A673 (cell line): Measurements from ENCODE around the gene SPNS2. TPM values are rescaled to one million over a fixed set of nuclear protein-coding genes. Genes with fewer than 3 reads are reported as not detected.

Experiments
- BruUV-seq: library from RNA; stranded (reverse); fragments of 400-500 nt; replicated peaks from 2 replicates; lab custom pipeline; 2021; lab: Mats Ljungman, UMichigan
- CTCF ChIA-PET: fragments of 300-600 bp; sonication (Branson Sonifier 250); formaldehyde crosslinking; loops from one replicate; lab custom pipeline; 2022; ENCODE audit warnings: antibody characterized with exemption; lab: Charles Lee
- POLR2A ChIA-PET: fragments of 300-600 bp; sonication (Branson Sonifier 250); formaldehyde crosslinking; loops from one replicate; lab custom pipeline; 2022; ENCODE audit warnings: antibody characterized with exemption; ENCODE audit not compliant: low non-redundant PET; lab: Charles Lee
- DNase-seq: peaks from one replicate; pipeline ENCODE4 v3.0.0-alpha.2; 2015; ENCODE audit warnings: low spot score
- H3K27ac ChIP-seq: fragments of 200-600 bp; sonication (generic); 2 replicates; pipeline ENCODE4 v1.5.1; 2016; ENCODE audit warnings: mixed run types, low read depth, mild to moderate bottlenecking, mixed read lengths, antibody characterized with exemption, low read length; ENCODE audit not compliant: poor library complexity, severe bottlenecking
- H3K27me3 ChIP-seq: fragments of 200-600 bp; sonication (generic); replicated peaks from 2 replicates; pipeline ENCODE4 v1.6.1; 2017; ENCODE audit warnings: mixed run types, low read depth, mild to moderate bottlenecking, mixed read lengths, antibody characterized with exemption, low read length; ENCODE audit not compliant: insufficient read depth, poor library complexity
- H3K36me3 ChIP-seq: fragments of 200-600 bp; sonication (generic); 2 replicates; pipeline ENCODE4 v1.6.1; 2016; ENCODE audit warnings: mixed run types, mild to moderate bottlenecking, mixed read lengths, antibody characterized with exemption, low read length; ENCODE audit not compliant: insufficient read depth, poor library complexity, severe bottlenecking
- H3K4me1 ChIP-seq: fragments of 200-600 bp; sonication (generic); 2 replicates; pipeline ENCODE4 v1.6.1; 2017; ENCODE audit warnings: mixed run types, mild to moderate bottlenecking, mixed read lengths, antibody characterized with exemption, low read length; ENCODE audit not compliant: insufficient read depth, poor library complexity, severe bottlenecking
- H3K4me3 ChIP-seq: fragments of 200-600 bp; sonication (generic); 2 replicates; pipeline ENCODE4 v1.5.1; 2016; ENCODE audit warnings: low read depth, mixed run types, mild to moderate bottlenecking, mixed read lengths, low read length; ENCODE audit not compliant: poor library complexity, severe bottlenecking
- H3K9me3 ChIP-seq: fragments of 200-600 bp; sonication (generic); 2 replicates; pipeline ENCODE4 v1.6.1; 2016; ENCODE audit warnings: mixed run types, low read depth, mild to moderate bottlenecking, mixed read lengths, antibody characterized with exemption, low read length; ENCODE audit not compliant: poor library complexity, severe bottlenecking
- EZH2 ChIP-seq: fragments of 200-600 bp; sonication (generic); IDR thresholded peaks from 2 replicates; pipeline ENCODE4 v1.6.1; 2017; ENCODE audit warnings: borderline replicate concordance, low read depth, mild to moderate bottlenecking, mixed read lengths, antibody characterized with exemption, low read length; ENCODE audit not compliant: poor library complexity, severe bottlenecking
- intact Hi-C: fragments of 100-400 bp; cut with micrococcal nuclease; formaldehyde crosslinking; loops from one replicate; pipeline ENCODE4 v1.10.0; 2022; ENCODE audit not compliant: unreplicated experiment
- total RNA-seq: library from RNA; stranded (reverse); gene quantifications from 2 replicates; pipeline ENCODE4 v1.2.3, GENCODE V29; 2021
- TF ChIP-seq, protein P1 (sequence below): fragments of 300-800, 200-600 bp; sonication (generic); conservative IDR thresholded peaks from 2 replicates; pipeline ENCODE4 v1.5.1; 2017; ENCODE audit warnings: low read depth, mild to moderate bottlenecking, antibody characterized with exemption, low read length, moderate library complexity, mixed read lengths

The SPNS2 gene
- total RNA-seq, 1 experiment from 2014 or later = not detected

DNA sequence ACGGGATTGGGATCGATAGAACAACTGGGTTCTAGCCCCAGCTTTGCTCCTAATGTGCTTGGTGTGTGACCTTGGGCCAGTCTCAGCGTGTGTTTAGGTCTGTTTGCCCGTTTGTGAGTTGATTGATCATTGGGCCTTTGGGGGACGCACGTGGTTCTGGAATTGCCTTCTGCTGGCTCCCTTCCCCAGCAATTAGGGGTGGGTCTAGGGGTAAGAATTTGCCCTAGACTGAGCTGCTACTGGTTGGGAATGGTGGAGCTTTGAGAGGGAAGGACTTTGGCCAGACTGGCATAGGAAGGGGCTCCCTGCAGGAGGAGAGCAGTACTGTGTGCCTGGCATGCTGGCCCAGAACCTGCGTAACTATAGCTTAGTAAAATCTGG lies 1.5 kb downstream of the SPNS2 start:
- Histone ChIP-seq H3K27me3 (peaks cover 48% of the 10 kb centered on the region), H3K27ac (no peak overlapping the region), H3K4me3 (no peak overlapping the region), H3K4me1 (peaks cover 12% of the 10 kb centered on the region), H3K9me3 (no peaks in the 10 kb centered on the region), H3K36me3 (no peaks in the 10 kb centered on the region)
- no peak for DNase-seq
- ChIA-PET CTCF (no interaction called here), POLR2A (no interaction called here)
- TF ChIP-seq, protein P1, sequence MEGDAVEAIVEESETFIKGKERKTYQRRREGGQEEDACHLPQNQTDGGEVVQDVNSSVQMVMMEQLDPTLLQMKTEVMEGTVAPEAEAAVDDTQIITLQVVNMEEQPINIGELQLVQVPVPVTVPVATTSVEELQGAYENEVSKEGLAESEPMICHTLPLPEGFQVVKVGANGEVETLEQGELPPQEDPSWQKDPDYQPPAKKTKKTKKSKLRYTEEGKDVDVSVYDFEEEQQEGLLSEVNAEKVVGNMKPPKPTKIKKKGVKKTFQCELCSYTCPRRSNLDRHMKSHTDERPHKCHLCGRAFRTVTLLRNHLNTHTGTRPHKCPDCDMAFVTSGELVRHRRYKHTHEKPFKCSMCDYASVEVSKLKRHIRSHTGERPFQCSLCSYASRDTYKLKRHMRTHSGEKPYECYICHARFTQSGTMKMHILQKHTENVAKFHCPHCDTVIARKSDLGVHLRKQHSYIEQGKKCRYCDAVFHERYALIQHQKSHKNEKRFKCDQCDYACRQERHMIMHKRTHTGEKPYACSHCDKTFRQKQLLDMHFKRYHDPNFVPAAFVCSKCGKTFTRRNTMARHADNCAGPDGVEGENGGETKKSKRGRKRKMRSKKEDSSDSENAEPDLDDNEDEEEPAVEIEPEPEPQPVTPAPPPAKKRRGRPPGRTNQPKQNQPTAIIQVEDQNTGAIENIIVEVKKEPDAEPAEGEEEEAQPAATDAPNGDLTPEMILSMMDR = no peak
- TF ChIP-seq EZH2 = no peak
- BruUV-seq = no TSS peak
- intact Hi-C loops = no loop called here

DNA sequence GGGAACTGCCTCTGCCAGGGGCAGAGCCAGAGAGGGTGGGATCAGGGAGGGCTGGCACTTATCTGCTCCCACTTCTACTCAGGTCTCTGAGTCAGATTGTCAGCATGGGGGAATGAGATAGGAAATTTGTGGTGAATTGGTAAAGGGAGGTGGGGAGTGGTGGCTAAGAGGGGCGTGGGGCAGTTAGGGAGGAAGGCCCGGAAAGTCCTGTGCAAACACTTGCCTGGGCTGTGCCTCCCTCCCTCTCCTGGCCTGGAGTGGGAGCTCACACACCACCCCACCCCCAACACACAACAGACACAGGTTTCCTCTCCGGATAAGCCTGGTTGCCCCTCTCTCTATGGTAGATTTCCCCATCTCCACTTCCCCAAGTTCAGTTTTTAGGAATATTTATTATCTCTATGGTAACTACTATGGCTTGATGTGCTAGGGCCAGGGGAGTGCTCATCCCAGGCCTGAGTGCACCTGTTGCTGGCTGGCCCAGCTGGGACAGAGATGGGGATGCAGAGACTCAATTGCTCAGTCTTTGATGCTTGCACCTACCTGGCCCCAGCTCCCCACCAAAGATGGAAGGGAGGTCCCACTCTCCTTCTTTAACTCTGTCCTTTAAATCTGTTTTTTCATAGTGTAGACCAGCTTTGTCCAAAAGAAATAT lies 2.7 kb downstream of the SPNS2 start:
- no TSS peak for BruUV-seq
- intact Hi-C loops = no loop called here
- Histone ChIP-seq H3K9me3 (no peaks in the 10 kb centered on the region), H3K4me1 (peaks cover 12% of the 10 kb centered on the region), H3K27me3 (peaks cover 48% of the 10 kb centered on the region), H3K36me3 (no peaks in the 10 kb centered on the region), H3K4me3 (no peak overlapping the region), H3K27ac (no peak overlapping the region)
- no peak for DNase-seq
- TF ChIP-seq EZH2 = no peak
- TF ChIP-seq, protein P1 = no peak
- ChIA-PET POLR2A (no interaction called here), CTCF (no interaction called here)

DNA sequence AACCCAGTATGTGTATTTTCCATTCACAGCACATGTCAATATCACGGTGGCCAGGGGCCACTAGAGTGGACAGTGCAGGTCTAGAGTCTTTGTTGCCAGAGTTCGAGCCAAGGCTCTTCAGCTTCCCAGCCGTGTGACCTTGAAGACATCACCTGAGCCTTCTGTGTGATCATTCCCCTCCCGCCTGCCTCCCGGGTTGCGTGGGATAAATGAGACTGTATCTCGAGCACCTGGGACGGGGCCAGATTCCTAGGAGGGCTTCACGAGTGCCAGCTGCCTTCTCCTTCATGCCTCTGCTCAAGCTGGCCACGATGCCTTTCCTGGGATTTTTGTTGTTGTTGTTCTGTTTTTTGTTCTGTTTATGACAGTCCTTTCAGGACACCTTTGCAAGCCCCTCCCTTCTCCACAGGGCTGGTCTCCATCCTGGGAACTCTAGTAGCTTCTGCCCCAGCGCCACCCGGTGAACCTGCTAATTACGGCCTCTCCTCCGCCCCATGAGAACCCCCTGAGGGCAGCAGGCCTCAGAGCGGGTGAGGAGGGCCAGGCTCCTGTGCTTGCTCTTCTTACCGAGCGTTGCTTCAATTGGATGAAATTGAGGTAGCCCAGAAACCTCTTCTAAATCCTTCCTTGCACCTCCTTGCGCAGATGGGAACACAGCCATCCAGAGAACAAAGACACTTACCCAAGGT lies 3.9 kb downstream of the SPNS2 start:
- no peak overlapping the region for H3K4me3 ChIP-seq
- ChIA-PET POLR2A (no interaction called here), CTCF (no interaction called here)
- H3K4me1 ChIP-seq = peaks cover 12% of the 10 kb centered on the region
- intact Hi-C loops = no loop called here
- H3K36me3 ChIP-seq = no peaks in the 10 kb centered on the region
- no peak overlapping the region for H3K27ac ChIP-seq
- no TSS peak for BruUV-seq
- peaks cover 41% of the 10 kb centered on the region for H3K27me3 ChIP-seq
- no peak for DNase-seq
- H3K9me3 ChIP-seq = no peaks in the 10 kb centered on the region
- no peak for TF ChIP-seq EZH2
- TF ChIP-seq, protein P1 = no peak
